ENCODE measurements around the gene LYPD1. TPM values are rescaled to one million over a fixed set of nuclear protein-coding genes. Genes with fewer than 3 reads are reported as not detected.

Gene LYPD1, protein sequence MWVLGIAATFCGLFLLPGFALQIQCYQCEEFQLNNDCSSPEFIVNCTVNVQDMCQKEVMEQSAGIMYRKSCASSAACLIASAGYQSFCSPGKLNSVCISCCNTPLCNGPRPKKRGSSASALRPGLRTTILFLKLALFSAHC
- total RNA-seq (1 to 10 TPM in 1 of 2 donors, under 1 TPM in 1; 0.50 to 1.3 TPM), polyA plus RNA-seq (ENCODE audit: insufficient read depth, low read depth, low replicate concordance) (11.2 TPM)
- long read RNA-seq, donor 1, transcript LYPD1-202 (3 exons, 1,891 nt) = major isoform, 8 of 11 reads
- long read RNA-seq, donor 1, partial matches to known transcripts = 0 of 11 reads
- long read RNA-seq, donor 1, other reads (novel, unspliced or antisense) = 0 of 11 reads
- long read RNA-seq, donor 2, transcript LYPD1-202 (3 exons, 1,891 nt) = major isoform, 7 of 7 reads
- long read RNA-seq, donor 2, partial matches to known transcripts = 0 of 7 reads
- long read RNA-seq, donor 2, other reads (novel, unspliced or antisense) = 0 of 7 reads

DNA sequence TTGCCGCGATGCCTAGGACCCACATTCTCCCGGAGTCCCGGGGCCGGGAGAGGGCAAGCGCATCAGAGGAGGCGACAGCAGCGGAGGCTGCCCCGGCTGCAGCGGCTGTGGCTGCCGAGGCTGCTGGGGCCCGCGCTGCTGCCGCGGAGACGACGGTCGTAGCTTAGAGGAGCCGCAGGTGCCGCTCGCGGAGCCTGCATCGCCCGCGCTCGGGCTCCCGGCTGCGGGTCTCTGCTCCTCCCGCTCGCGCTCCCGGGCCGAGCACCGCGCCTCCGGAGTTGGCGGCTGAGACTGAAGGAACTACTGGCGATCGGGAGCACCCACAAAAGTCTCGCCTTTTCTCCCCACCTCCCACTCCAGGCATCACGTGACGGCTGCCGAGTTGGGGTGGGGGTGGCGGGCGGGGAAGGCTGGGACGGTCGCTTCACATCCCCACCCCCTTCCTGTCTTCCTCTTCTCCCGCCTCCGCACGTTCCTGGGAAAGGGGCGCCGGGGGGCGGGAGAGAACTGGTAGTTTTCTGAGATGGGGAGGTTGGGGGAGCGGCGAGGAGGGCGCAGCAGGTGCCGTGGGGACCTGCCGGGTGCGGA lies at the start of gene LYPD1:
Gene LYPD1, minus strand, starts transcription at position 298 of the 588 bp plus-strand sequence. Its CDS starts 273 bp downstream, at position 25.
- 0% methylated on average over 24 to 40 of the region's 59 CpGs for WGBS, 2 donors
- Histone ChIP-seq H3K4me1 (peaks cover 25% of the 10 kb centered on the region), H3K27me3 (no peaks in the 10 kb centered on the region), H3K4me3 (peak within 1 kb of the TSS; percentile 21), H3K9me3 (no peaks in the 10 kb centered on the region), H3K27ac (no peak within 1 kb of the TSS), H3K36me3 (ENCODE audit: low read depth, missing control alignments) (no peaks in the 10 kb centered on the region)
- DNase-seq = no peak
- intact Hi-C loops (cut with DNase I; ENCODE audit: low total_unique reads) = no loop called here
- no peak for TF ChIP-seq POLR2A (IDR thresholded peaks at IDR 0.05)
- TF ChIP-seq, protein P1, sequence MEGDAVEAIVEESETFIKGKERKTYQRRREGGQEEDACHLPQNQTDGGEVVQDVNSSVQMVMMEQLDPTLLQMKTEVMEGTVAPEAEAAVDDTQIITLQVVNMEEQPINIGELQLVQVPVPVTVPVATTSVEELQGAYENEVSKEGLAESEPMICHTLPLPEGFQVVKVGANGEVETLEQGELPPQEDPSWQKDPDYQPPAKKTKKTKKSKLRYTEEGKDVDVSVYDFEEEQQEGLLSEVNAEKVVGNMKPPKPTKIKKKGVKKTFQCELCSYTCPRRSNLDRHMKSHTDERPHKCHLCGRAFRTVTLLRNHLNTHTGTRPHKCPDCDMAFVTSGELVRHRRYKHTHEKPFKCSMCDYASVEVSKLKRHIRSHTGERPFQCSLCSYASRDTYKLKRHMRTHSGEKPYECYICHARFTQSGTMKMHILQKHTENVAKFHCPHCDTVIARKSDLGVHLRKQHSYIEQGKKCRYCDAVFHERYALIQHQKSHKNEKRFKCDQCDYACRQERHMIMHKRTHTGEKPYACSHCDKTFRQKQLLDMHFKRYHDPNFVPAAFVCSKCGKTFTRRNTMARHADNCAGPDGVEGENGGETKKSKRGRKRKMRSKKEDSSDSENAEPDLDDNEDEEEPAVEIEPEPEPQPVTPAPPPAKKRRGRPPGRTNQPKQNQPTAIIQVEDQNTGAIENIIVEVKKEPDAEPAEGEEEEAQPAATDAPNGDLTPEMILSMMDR (IDR thresholded peaks at IDR 0.05) = no peak

DNA sequence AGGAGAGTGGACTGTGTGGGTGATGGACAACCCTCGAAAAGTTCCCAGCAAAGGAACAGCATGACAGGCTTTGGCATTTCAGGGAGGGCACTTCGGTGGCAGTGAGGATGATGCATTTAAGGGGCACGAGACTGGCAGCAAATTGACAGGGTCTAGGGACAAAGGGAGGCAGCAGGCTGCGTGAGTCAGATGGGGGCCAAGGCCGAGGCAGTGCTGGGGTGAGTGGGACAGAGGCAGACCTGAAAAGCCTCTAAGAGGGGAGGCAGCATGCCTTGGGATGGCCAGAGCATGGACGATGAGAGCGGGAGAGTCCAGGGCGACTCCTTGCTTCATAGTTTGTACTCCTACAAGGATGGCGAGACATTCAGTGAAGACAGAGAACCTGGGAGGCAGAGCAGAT lies 49.5 kb upstream of the LYPD1 start:
- DNase-seq = no peak
- H3K4me1 ChIP-seq = no peaks in the 10 kb centered on the region
- no peaks in the 10 kb centered on the region for H3K36me3 ChIP-seq (ENCODE audit: low read depth, missing control alignments)
- H3K27me3 ChIP-seq = no peaks in the 10 kb centered on the region
- WGBS, 2 donors = 89 to 94% methylated on average over 8 to 9 of the region's 9 CpGs
- H3K27ac ChIP-seq = no peak overlapping the region
- TF ChIP-seq POLR2A (IDR thresholded peaks at IDR 0.05) = no peak
- TF ChIP-seq, protein P1 (IDR thresholded peaks at IDR 0.05) = no peak
- H3K9me3 ChIP-seq = no peaks in the 10 kb centered on the region
- intact Hi-C loops (cut with DNase I; ENCODE audit: low total_unique reads) = no loop called here
- no peak overlapping the region for H3K4me3 ChIP-seq

DNA sequence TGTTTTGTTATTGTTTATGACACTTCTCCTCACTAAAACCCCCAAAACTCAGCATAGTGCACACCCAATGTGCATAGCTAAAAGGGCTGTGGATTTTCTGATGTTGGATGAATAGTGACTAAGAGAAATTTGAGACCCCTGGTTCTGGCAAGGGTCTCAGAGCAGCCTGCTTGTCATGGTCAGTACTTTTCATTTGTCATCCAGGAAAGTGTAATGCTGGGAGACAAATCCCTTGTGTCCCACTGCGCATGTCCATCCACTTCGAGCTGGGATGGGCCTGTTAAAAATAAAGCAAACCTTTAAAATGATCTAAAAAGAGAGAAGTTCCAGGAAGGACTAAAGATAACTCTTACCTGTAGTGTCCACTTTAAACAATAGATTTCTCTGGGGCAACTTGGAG lies 46.9 kb upstream of the LYPD1 start:
- TF ChIP-seq, protein P1 (IDR thresholded peaks at IDR 0.05) = no peak
- TF ChIP-seq POLR2A (IDR thresholded peaks at IDR 0.05) = no peak
- no peaks in the 10 kb centered on the region for H3K9me3 ChIP-seq
- H3K4me1 ChIP-seq = no peaks in the 10 kb centered on the region
- no peaks in the 10 kb centered on the region for H3K27me3 ChIP-seq
- H3K27ac ChIP-seq = no peak overlapping the region
- WGBS, 2 donors = 97 to 98% methylated on average over 2 of the region's 2 CpGs
- no peak overlapping the region for H3K4me3 ChIP-seq
- intact Hi-C loops (cut with DNase I; ENCODE audit: low total_unique reads) = no loop called here
- H3K36me3 ChIP-seq (ENCODE audit: low read depth, missing control alignments) = no peaks in the 10 kb centered on the region
- DNase-seq = no peak

DNA sequence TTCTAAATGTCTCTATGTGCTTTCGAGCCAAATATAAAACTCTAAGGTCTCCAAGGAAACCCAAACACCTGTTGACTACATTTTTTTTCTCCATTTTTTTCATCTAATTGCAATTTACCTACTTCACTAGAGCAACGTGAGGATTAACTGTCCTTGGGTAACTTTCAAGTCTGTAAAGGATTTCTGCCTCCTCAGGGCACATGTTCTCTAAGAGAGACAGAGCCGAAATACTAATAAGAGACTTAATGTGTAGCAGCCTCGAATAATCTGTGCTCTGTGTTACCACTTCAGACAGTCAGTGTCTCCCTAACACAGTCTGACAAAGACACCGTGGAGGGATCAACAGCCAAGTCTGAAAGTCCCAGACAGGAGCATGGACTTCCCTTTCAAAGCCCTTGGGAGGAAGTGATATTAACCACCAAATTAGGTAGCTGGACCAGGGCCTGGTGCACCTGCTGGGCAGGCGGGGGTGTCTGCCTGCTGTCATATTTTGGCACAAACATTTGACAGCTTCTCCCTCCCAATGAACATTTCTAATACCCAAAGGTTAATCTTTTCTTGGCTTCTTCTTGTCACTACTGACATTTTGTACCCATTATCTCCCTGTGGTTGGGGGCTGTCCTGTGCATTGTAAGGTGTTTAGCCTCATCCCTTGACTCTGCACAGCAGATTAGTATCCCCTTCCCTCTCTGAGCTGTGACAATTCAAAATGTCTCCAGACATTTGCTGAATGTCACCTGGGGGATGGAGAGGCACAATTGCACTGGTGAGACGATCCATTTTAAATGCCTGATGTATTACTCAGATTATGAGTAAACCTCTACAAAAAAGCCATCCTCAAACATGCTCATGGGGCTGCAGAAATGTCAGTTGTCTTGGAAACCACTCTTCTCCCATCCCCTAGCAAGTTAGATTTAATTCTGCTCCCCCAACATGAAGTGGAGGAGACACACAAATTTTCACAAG lies 45.7 kb upstream of the LYPD1 start:
- WGBS, 2 donors = 83 to 84% methylated on average over 7 of the region's 7 CpGs
- intact Hi-C loops (cut with DNase I; ENCODE audit: low total_unique reads) = no loop called here

More for the DNA sequence above, 45.7 kb upstream of the LYPD1 start:
- no peaks in the 10 kb centered on the region for H3K9me3 ChIP-seq
- no peak for DNase-seq
- no peaks in the 10 kb centered on the region for H3K4me1 ChIP-seq
- no peaks in the 10 kb centered on the region for H3K36me3 ChIP-seq (ENCODE audit: low read depth, missing control alignments)
- no peak overlapping the region for H3K4me3 ChIP-seq
- H3K27ac ChIP-seq = no peak overlapping the region
- H3K27me3 ChIP-seq = no peaks in the 10 kb centered on the region
- no peak for TF ChIP-seq POLR2A (IDR thresholded peaks at IDR 0.05)
- TF ChIP-seq, protein P1 (IDR thresholded peaks at IDR 0.05) = no peak

Data from testis (tissue), 5 donors.